Endothelial cell of umbilical vein (primary cell): ENCODE measurements around the gene TMEM94. TPM values are rescaled to one million over a fixed set of nuclear protein-coding genes. Genes with fewer than 3 reads are reported as not detected.

Experiments
- BruUV-seq: library from RNA; stranded (reverse); fragments of 400-500 nt; replicated peaks from 2 replicates; lab custom pipeline; 2021; lab: Mats Ljungman, UMichigan
- CTCF ChIA-PET: fragments of 300-600, 350-600 bp; sonication (Branson Sonifier 250); formaldehyde crosslinking; loops from one replicate; lab custom pipeline; 2021; ENCODE audit warnings: antibody characterized with exemption, inconsistent platforms; lab: Charles Lee
- POLR2A ChIA-PET: fragments of 300-600, 350-600 bp; sonication (Branson Sonifier 250); formaldehyde crosslinking; loops from one replicate; lab custom pipeline; 2021; ENCODE audit warnings: antibody characterized with exemption, inconsistent platforms; lab: Charles Lee
- DNase-seq: peaks from one replicate; pipeline ENCODE4 v3.0.0-alpha.2; 2011; ENCODE audit warnings: low read depth, low spot score
- FAIRE-seq: peaks from 2 replicates; lab custom pipeline; 2011; peaks lifted over from hg19 to GRCh38; lab: Jason Lieb, UNC
- H2AFZ ChIP-seq: 2 replicates; pipeline ENCODE4 v1.6.0; 2012; ENCODE audit warnings: low read depth, low read length, control low read depth, inconsistent platforms
- H3K27ac ChIP-seq: 2 replicates; pipeline ENCODE4 v1.5.1; 2011; ENCODE audit warnings: low read depth, mild to moderate bottlenecking, control low read depth, low read length, moderate library complexity; ENCODE audit not compliant: insufficient read depth
- H3K27me3 ChIP-seq, 2 experiments: 2 replicates each; pipeline versions ENCODE4 v1.6.0 to v1.6.1; 2011; ENCODE audit warnings: low read length in 2 of 2, mixed read lengths in 1 of 2; ENCODE audit not compliant: control insufficient read depth in 2 of 2, insufficient read depth in 2 of 2
- H3K36me3 ChIP-seq, 2 experiments: 2 replicates in 1 of 2; 3 replicates in 1 of 2; pipeline ENCODE4 v1.5.1; 2011; ENCODE audit warnings: low read length in 2 of 2, mild to moderate bottlenecking in 1 of 2, moderate library complexity in 1 of 2; ENCODE audit not compliant: control insufficient read depth in 2 of 2, insufficient read depth in 2 of 2; ENCODE audit errors: extremely low read depth in 1 of 2
- H3K4me1 ChIP-seq: 3 replicates; pipeline ENCODE4 v1.5.1; 2011; ENCODE audit warnings: mild to moderate bottlenecking, low read length; ENCODE audit not compliant: control insufficient read depth, insufficient read depth; ENCODE audit errors: extremely low read depth
- H3K4me2 ChIP-seq: 2 replicates; pipeline ENCODE4 v1.6.1; 2011; ENCODE audit warnings: low read length, control low read depth, mixed read lengths; ENCODE audit not compliant: insufficient read depth
- H3K4me3 ChIP-seq, 3 experiments: fragments of 200-600 bp in 1 of 3; sonication (generic), shearing (Covaris generic) in 1 of 3; replicated peaks in 1 of 3; 2 replicates each; pipeline ENCODE4 v1.5.1; 2011 to 2016; ENCODE audit warnings: control low read depth in 3 of 3, low read length in 3 of 3, mild to moderate bottlenecking in 2 of 3, inconsistent platforms in 1 of 3, low read depth in 1 of 3, moderate library complexity in 1 of 3; ENCODE audit not compliant: insufficient read depth in 1 of 3
- H3K79me2 ChIP-seq: 2 replicates; pipeline ENCODE4 v1.6.0; 2012; ENCODE audit warnings: low read length, inconsistent platforms; ENCODE audit not compliant: control insufficient read depth, insufficient read depth
- H3K9ac ChIP-seq: replicated peaks from 2 replicates; pipeline ENCODE3; 2011; ENCODE audit warnings: low read length, control low read depth; ENCODE audit not compliant: insufficient read depth; ENCODE audit errors: extremely low read depth
- H3K9me1 ChIP-seq: replicated peaks from 3 replicates; pipeline ENCODE4 v1.6.0; 2011; ENCODE audit warnings: mild to moderate bottlenecking, low read length; ENCODE audit not compliant: control insufficient read depth, insufficient read depth; ENCODE audit errors: extremely low read depth
- H3K9me3 ChIP-seq: replicated peaks from 2 replicates; pipeline ENCODE4 v1.5.1; 2012; ENCODE audit warnings: low read length, inconsistent platforms; ENCODE audit not compliant: control insufficient read depth, insufficient read depth
- H4K20me1 ChIP-seq: replicated peaks from 2 replicates; pipeline ENCODE3; 2011; ENCODE audit warnings: mild to moderate bottlenecking, low read length; ENCODE audit not compliant: control insufficient read depth, insufficient read depth; ENCODE audit errors: extremely low read depth
- CTCF ChIP-seq, 2 donors: IDR thresholded peaks; 1 replicate in 1 of 2; 2 replicates in 1 of 2; pipeline ENCODE4 v1.5.1; 2011; ENCODE audit warnings: low read length in 2 of 2, mild to moderate bottlenecking in 2 of 2, moderate library complexity in 2 of 2, control low read depth in 1 of 2, inconsistent platforms in 1 of 2, low read depth in 1 of 2; ENCODE audit not compliant: insufficient read depth in 1 of 2; ENCODE audit errors: extremely low read depth in 1 of 2
- EZH2 ChIP-seq: IDR thresholded peaks from 2 replicates; pipeline ENCODE4 v1.6.1; 2012; ENCODE audit warnings: borderline replicate concordance, low read depth, mild to moderate bottlenecking, moderate library complexity, low read length, inconsistent platforms; ENCODE audit not compliant: severe bottlenecking
- FOS ChIP-seq: IDR thresholded peaks from 2 replicates; pipeline ENCODE4 v1.6.1; 2011; ENCODE audit warnings: mild to moderate bottlenecking, low read length, moderate library complexity, borderline replicate concordance; ENCODE audit not compliant: insufficient read depth
- GATA2 ChIP-seq: IDR thresholded peaks from 2 replicates; pipeline ENCODE4 v1.7.0; 2011; ENCODE audit warnings: low read depth, mild to moderate bottlenecking, moderate library complexity, mixed read lengths, low read length; ENCODE audit not compliant: insufficient read length, insufficient read depth
- JUN ChIP-seq: IDR thresholded peaks from 2 replicates; pipeline ENCODE4 v1.6.1; 2011; ENCODE audit warnings: borderline replicate concordance, low read depth; ENCODE audit not compliant: insufficient read length, insufficient read depth
- MAX ChIP-seq: IDR thresholded peaks from 2 replicates; pipeline ENCODE4 v1.6.1; 2011; ENCODE audit not compliant: insufficient read depth, insufficient read length
- MYC ChIP-seq: IDR thresholded peaks from one replicate; pipeline ENCODE4 v1.6.1; 2011; ENCODE audit warnings: mild to moderate bottlenecking, low read depth, low read length
- POLR2A ChIP-seq: IDR thresholded peaks from 2 replicates; pipeline ENCODE4 v1.6.1; 2012; ENCODE audit warnings: low read depth, mild to moderate bottlenecking, control low read depth, low read length
- POLR2AphosphoS5 ChIP-seq: IDR thresholded peaks from 2 replicates; pipeline ENCODE4 v1.6.1; 2012; ENCODE audit warnings: low read depth, mild to moderate bottlenecking, control low read depth, low read length, moderate library complexity; ENCODE audit not compliant: insufficient read depth
- dilution Hi-C: fragments of 300-500 bp; cut with MboI; formaldehyde crosslinking; loops from one replicate; pipeline ENCODE4 v1.15.0; 2019; ENCODE audit warnings: low sequenced_read_pairs; ENCODE audit not compliant: extremely low pct_ligation_motif_present
- intact Hi-C: fragments of 100-400 bp; cut with micrococcal nuclease; formaldehyde crosslinking; loops from one replicate; pipeline ENCODE4 v1.10.0; 2022
- polyA plus RNA-seq, 4 experiments: library from polyadenylated mRNA; depleted of rRNA in 3 of 4; stranded (reverse) in 3 of 4; unstranded in 1 of 4; fragments of >200 nt; gene quantifications; 2 replicates each; pipeline versions ENCODE4 v1.2.1 to v1.2.3, GENCODE V29; 2011 to 2012; ENCODE audit warnings: missing spikeins in 1 of 4
- total RNA-seq: library from RNA; stranded (reverse); gene quantifications from 2 replicates; pipeline ENCODE4 v1.2.3, GENCODE V29; 2021

The TMEM94 gene
- total and polyA plus RNA-seq, 2 donors (not counting 3 experiments of a cell fraction or from before 2014, with no cell fraction given), result 69.2 to 75.9 TPM

DNA sequence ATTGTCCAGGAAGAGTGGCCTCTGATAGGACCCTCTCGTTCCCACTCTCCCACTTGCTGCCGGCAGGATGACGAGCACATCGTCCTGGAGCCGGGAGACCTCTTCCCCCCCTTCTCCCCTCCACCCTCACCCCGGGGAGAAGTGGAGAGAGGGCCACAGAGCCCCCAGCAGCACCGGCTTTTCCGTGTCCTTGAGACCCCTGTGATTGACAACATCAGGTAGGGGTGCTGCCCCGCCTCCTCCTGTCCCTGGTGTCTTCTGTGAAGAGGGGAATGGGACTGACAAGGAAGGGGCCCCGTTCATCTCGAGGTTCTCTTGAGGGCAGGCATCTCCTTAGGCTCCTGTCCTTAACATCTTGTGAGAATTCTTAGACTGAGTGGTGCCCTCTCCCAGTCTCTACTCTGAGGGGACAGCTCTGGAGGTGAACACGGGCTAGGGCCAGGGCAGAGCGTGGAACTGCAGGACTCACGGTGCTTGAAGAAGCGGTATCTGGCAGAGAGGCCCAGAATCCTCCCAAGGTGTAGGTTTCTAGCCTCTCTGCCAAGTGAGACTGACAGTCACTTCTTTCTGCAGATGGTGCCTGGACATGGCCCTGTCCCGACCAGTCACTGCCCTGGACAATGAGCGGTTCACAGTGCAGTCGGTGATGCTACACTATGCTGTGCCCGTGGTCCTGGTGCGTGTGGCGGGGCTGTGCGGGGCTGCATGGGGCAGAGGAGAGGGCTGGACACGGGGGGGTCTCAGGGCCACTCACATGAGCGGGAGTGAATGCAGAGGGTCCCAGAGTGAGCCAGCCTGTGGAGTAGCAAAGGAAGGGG, 32.5 kb downstream of the TMEM94 start:
- Histone ChIP-seq H3K27me3 (no peaks in the 10 kb centered on the region), H4K20me1 (no peaks in the 10 kb centered on the region), H3K27ac (no peak overlapping the region), H3K9ac (no peak overlapping the region), H3K4me1 (peaks cover 9% of the 10 kb centered on the region), H3K9me3 (no peaks in the 10 kb centered on the region), H3K9me1 (no peaks in the 10 kb centered on the region), H3K36me3 (peaks cover 0 to 13% of the 10 kb centered on the region in 2 experiments), H3K4me2 (no peak overlapping the region), H3K79me2 (no peaks in the 10 kb centered on the region), H3K4me3 (no peak overlapping the region), H2AFZ (no peak overlapping the region)
- no peak for TF ChIP-seq POLR2A
- TF ChIP-seq EZH2, result no peak
- TF ChIP-seq POLR2AphosphoS5, result no peak
- TF ChIP-seq MAX, result no peak
- no peak for TF ChIP-seq CTCF (IDR thresholded peaks at IDR 0.05; ENCODE audit: extremely low read depth in 1 of 2, insufficient read depth in 1 of 2, low read depth in 1 of 2, low read length in 2 of 2)
- TF ChIP-seq GATA2, result no peak
- TF ChIP-seq FOS, result no peak
- no peak for TF ChIP-seq MYC
- no peak for TF ChIP-seq JUN
- intact Hi-C loops, result no loop called here
- FAIRE-seq (no peak), DNase-seq (no peak)
- ChIA-PET POLR2A (no interaction called here), CTCF (interaction anchor here (1.1 kb wide), 1 partner anchor 41 kb away, joined by 3 read pairs; no protein-coding TSS in a partner anchor)
- BruUV-seq, result no TSS peak
- dilution Hi-C loops, result no loop called here
